ENCODE measurements around the gene GARNL3. TPM values are rescaled to one million over a fixed set of nuclear protein-coding genes. Genes with fewer than 3 reads are reported as not detected.
A peak's percentile ranks its signal among the peaks of the same experiment; 100 is the strongest.

GARNL3 gene
- total and polyA plus RNA-seq, 9 donors: 14.2 to 23.0 (median 18.3) TPM

- Histone ChIP-seq H3K4me3 (ENCODE audit: low read length) (no peak overlapping the region), H3K36me3 (ENCODE audit: control insufficient read depth, insufficient read depth, low read length) (no peaks in the 10 kb centered on the region), H3K27ac (ENCODE audit: low read length) (no peak overlapping the region), H3K27me3 (ENCODE audit: control insufficient read depth, insufficient read depth, low read length) (peaks cover 12% of the 10 kb centered on the region), H3K4me1 (ENCODE audit: control insufficient read depth, insufficient read depth, low read length) (peaks cover 29% of the 10 kb centered on the region), H3K9me3 (replicated peaks; ENCODE audit: control insufficient read depth, low read depth, low read length) (no peaks in the 10 kb centered on the region)
- WGBS (ENCODE audit: insufficient coverage): 45% methylated on average over 2 of the region's 4 CpGs
- no peak for DNase-seq
These were observed 41.3 kb upstream of the GARNL3 start for GRCh38 chr9:127223266-127223665.

GRCh38 chr9:127223810-127224177, 40.8 kb upstream of the GARNL3 start:
- no peak overlapping the region for H3K27ac ChIP-seq (ENCODE audit: low read length)
- H3K4me3 ChIP-seq (ENCODE audit: low read length): no peak overlapping the region
- no peaks in the 10 kb centered on the region for H3K36me3 ChIP-seq (ENCODE audit: control insufficient read depth, insufficient read depth, low read length)
- WGBS (ENCODE audit: insufficient coverage): 10% methylated on average over 4 of the region's 8 CpGs
- peaks cover 29% of the 10 kb centered on the region for H3K4me1 ChIP-seq (ENCODE audit: control insufficient read depth, insufficient read depth, low read length)
- DNase-seq: no peak
- H3K27me3 ChIP-seq (ENCODE audit: control insufficient read depth, insufficient read depth, low read length): peaks cover 12% of the 10 kb centered on the region
- no peaks in the 10 kb centered on the region for H3K9me3 ChIP-seq (replicated peaks; ENCODE audit: control insufficient read depth, low read depth, low read length)

DNA sequence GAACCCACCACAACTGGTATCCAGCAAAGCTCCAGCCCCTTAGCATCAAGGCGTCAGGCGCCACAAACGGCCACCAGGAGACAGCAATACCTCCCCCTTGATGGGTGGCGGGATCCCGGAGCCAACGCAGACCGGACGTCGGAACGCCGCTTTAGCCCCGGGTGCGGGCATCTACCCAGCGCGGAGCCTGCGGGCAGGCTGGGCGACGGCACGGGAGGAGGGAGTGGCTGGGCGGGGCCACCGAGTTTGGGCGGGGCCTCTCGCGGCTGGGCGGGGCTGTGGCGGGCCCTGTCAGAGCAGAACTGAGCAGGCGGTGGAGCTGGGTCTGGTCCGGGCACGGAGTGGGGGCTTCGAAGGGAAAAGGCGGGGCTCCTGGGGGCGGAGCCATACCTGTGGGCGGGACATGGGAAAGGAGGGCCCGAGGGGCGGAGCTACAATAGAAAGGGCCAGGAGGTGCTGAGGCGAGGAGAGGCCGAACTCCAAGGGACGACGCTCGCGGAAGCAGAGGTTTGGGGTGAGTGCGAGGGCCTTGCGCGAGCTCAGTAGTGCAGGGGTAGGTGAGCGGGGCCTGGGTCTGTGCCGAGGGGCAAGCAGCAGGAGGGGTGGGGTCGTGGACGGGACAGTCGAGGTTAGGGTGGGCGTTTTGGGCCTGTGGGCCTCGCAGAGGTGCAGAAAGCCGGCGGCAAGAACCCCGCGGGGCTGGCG, 40.2 kb upstream of the GARNL3 start:
- Histone ChIP-seq H3K36me3 (ENCODE audit: control insufficient read depth, insufficient read depth, low read length) (no peaks in the 10 kb centered on the region), H3K27ac (ENCODE audit: low read length) (peak overlapping the region; percentile 89), H3K4me3 (ENCODE audit: low read length) (peak overlapping the region; percentile 65), H3K27me3 (ENCODE audit: control insufficient read depth, insufficient read depth, low read length) (peaks cover 12% of the 10 kb centered on the region), H3K4me1 (ENCODE audit: control insufficient read depth, insufficient read depth, low read length) (peaks cover 27% of the 10 kb centered on the region), H3K9me3 (replicated peaks; ENCODE audit: control insufficient read depth, low read depth, low read length) (no peaks in the 10 kb centered on the region)
- WGBS (ENCODE audit: insufficient coverage): 1% methylated on average over 52 of the region's 56 CpGs
- DNase-seq: peak; percentile 92

DNA sequence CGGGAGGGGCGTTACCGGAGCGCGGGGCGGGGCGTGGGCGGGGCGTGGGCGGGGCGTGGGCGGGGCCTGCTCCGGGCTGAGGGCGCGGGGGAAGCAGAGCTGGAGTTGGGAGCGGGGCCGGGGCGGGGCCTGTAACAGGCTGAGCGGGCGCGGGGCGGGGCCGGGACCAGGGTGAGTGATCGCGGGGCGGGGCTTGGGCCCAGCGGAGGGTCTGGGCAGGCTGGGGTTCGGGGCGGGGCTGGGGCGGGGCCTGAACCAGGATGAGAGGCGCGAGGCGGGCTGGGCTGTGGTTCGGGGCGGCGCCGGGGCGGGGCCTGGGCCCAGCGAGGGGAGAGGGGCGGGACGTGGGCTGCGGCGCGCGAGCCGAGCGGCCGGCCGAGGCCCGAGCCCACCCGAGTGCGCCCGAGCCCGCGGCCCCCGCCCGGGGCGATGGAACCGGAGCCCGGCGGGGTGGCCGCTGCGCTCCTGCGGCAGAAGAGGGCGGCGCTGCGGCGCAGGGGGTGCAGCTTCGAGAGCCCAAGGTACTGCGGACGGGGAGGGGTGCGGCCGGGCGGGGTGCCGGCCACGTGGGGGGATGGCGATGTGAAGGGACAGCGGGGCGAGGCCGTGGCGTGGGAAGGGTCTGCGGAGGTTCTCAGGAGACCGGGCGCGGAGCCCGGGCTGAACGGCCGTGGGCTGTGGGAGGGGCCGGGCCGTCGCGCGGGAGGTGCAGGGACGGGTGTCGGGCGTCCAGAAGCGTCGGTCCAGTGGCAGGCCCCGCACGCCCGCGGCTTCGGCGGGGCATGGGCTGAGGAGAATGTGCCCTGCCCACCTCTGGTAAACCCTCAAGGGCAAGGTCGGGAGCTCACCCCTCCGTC, 39.5 kb upstream of the GARNL3 start:
- peak overlapping the region; percentile 65 for H3K4me3 ChIP-seq (ENCODE audit: low read length)
- WGBS (ENCODE audit: insufficient coverage): 1% methylated on average over 105 of the region's 106 CpGs
- DNase-seq: peak; percentile 98
- no peaks in the 10 kb centered on the region for H3K9me3 ChIP-seq (replicated peaks; ENCODE audit: control insufficient read depth, low read depth, low read length)
- H3K4me1 ChIP-seq (ENCODE audit: control insufficient read depth, insufficient read depth, low read length): peaks cover 22% of the 10 kb centered on the region
- H3K27ac ChIP-seq (ENCODE audit: low read length): peak overlapping the region; percentile 89
- no peaks in the 10 kb centered on the region for H3K36me3 ChIP-seq (ENCODE audit: control insufficient read depth, insufficient read depth, low read length)
- peaks cover 12% of the 10 kb centered on the region for H3K27me3 ChIP-seq (ENCODE audit: control insufficient read depth, insufficient read depth, low read length)

DNA sequence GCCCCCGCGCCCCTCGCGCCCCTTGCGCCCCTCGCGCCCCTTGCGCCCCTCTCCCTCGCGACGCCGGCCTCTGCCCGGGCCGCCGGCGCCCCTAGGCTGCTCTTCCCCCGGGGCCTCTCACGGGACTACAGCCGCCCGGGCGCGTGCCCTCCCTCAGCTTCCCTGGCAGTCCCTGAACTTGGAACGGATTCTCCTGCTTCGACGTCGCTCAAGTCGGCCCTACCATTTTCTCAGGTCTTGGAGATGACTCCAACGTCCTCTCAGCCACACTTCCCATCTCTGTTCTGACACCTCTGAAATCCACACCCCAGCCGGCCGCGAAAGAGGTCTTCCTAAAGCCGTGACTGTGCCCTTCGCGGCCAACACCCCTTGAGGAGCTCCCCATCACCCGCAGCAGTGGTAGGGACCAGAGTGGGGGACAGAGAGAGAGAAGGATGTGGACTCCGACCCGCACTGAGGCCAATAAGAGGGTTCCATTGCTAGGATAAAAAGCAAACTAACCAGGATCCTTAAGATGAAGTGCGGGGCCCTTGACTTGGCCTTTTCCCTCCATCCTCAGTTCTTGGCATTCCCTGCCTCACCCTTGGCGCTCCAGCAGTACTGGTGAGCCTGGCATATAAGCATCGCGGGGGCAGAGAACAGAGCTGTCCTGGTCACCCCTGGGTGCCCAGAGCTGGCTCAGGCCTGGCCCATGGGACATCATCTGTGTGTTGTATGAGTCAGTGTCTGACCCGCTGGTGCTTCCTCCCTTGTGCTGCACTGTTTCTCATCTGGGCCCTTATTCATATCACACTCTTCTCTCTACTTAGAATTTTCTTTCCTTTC, 38.6 kb upstream of the GARNL3 start:
- 6% methylated on average over 29 of the region's 42 CpGs for WGBS (ENCODE audit: insufficient coverage)
- Histone ChIP-seq H3K9me3 (replicated peaks; ENCODE audit: control insufficient read depth, low read depth, low read length) (no peaks in the 10 kb centered on the region), H3K27ac (ENCODE audit: low read length) (no peak overlapping the region), H3K4me3 (ENCODE audit: low read length) (peak overlapping the region; percentile 57), H3K4me1 (ENCODE audit: control insufficient read depth, insufficient read depth, low read length) (peaks cover 22% of the 10 kb centered on the region), H3K36me3 (ENCODE audit: control insufficient read depth, insufficient read depth, low read length) (no peaks in the 10 kb centered on the region), H3K27me3 (ENCODE audit: control insufficient read depth, insufficient read depth, low read length) (peaks cover 11% of the 10 kb centered on the region)
- peak; percentile 48 for DNase-seq

DNA sequence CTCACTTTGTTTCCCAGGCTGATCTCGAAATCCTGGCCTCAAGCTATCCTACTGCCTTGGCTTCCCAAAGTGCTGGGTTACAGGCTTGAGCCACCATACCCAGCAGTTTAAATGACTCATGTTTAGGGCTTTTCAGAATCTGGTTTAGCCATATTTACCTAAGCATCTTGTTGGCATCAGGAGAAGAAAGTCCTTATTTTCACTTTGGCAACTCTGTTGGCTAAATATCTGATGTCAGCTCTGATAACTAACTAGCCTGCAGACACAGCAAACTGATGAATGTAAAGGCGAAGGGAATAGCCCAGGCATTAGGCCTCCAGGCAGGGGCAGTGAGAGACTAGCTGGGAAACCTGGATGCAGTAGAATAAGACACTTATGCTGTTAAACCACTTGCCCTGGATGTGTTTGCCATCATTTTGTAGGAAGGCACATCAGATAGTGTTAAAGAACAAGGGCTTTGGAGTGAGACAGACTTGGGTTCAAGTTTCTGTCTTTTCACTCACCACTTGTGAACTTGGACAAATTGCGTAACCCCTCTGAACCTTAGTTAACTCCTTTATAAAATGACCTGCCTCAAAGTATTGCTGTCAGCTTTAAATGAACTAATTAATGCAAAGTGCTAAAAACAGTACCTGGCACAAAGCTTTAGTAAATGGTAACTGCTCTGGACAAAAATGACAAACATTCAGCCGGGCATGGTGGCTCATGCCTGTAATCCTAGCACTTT, 34.7 kb upstream of the GARNL3 start:
- Histone ChIP-seq H3K4me1 (ENCODE audit: control insufficient read depth, insufficient read depth, low read length) (peaks cover 11% of the 10 kb centered on the region), H3K27me3 (ENCODE audit: control insufficient read depth, insufficient read depth, low read length) (peaks cover 2% of the 10 kb centered on the region), H3K36me3 (ENCODE audit: control insufficient read depth, insufficient read depth, low read length) (no peaks in the 10 kb centered on the region), H3K9me3 (replicated peaks; ENCODE audit: control insufficient read depth, low read depth, low read length) (no peaks in the 10 kb centered on the region), H3K4me3 (ENCODE audit: low read length) (no peak overlapping the region), H3K27ac (ENCODE audit: low read length) (no peak overlapping the region)
- 97% methylated on average over 3 of the region's 4 CpGs for WGBS (ENCODE audit: insufficient coverage)
- DNase-seq: no peak

- Histone ChIP-seq H3K4me1 (ENCODE audit: control insufficient read depth, insufficient read depth, low read length) (peaks cover 2% of the 10 kb centered on the region), H3K4me3 (ENCODE audit: low read length) (no peak overlapping the region), H3K9me3 (replicated peaks; ENCODE audit: control insufficient read depth, low read depth, low read length) (no peaks in the 10 kb centered on the region), H3K27ac (ENCODE audit: low read length) (no peak overlapping the region), H3K27me3 (ENCODE audit: control insufficient read depth, insufficient read depth, low read length) (no peaks in the 10 kb centered on the region), H3K36me3 (ENCODE audit: control insufficient read depth, insufficient read depth, low read length) (no peaks in the 10 kb centered on the region)
- DNase-seq: no peak
- WGBS (ENCODE audit: insufficient coverage): no CpG with 5 or more reads among the region's 3 CpGs
These were observed 32.9 kb upstream of the GARNL3 start for GRCh38 chr9:127231666-127232065.

DNA sequence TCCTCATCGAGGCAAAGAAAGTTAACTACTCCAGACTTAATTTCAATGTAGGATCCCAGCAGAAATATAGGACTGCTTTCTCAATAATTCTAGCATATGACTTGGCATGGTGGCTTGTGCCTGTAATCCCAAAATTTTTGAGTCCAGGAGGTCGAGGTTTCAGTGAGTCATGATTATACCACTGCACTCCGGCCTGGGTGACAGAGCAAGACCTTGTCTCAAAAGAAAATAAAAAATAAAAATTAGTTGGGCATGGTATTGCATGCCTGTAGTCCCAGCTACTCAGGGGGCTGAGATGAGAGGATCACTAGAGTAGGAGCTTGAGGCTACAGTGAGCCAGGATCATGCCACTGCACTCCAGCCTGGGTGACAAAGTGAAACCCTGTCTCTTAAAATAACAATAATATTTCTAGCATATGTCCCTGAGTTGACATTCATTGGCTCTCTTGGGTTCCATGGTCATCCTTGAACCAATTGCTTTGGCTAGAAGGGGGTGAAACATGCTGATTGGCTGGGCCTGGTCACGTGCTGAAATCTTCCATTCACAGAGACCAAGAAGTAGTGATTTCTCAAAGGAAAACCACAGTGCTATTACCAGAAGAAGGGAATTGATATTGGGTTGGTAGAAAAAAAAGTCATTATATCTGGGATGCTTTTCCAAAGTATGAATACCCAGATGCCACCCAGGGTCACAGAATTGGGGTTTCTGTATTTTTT, 31.6 kb upstream of the GARNL3 start:
- Histone ChIP-seq H3K27ac (ENCODE audit: low read length) (peak overlapping the region; percentile 53), H3K4me1 (ENCODE audit: control insufficient read depth, insufficient read depth, low read length) (no peaks in the 10 kb centered on the region), H3K9me3 (replicated peaks; ENCODE audit: control insufficient read depth, low read depth, low read length) (no peaks in the 10 kb centered on the region), H3K4me3 (ENCODE audit: low read length) (no peak overlapping the region), H3K27me3 (ENCODE audit: control insufficient read depth, insufficient read depth, low read length) (no peaks in the 10 kb centered on the region), H3K36me3 (ENCODE audit: control insufficient read depth, insufficient read depth, low read length) (peaks cover 5% of the 10 kb centered on the region)
- 78% methylated on average over 3 of the region's 4 CpGs for WGBS (ENCODE audit: insufficient coverage)
- DNase-seq: no peak

- Histone ChIP-seq H3K27me3 (ENCODE audit: control insufficient read depth, insufficient read depth, low read length) (no peaks in the 10 kb centered on the region), H3K27ac (ENCODE audit: low read length) (peak overlapping the region; percentile 53), H3K4me1 (ENCODE audit: control insufficient read depth, insufficient read depth, low read length) (no peaks in the 10 kb centered on the region), H3K36me3 (ENCODE audit: control insufficient read depth, insufficient read depth, low read length) (peaks cover 7% of the 10 kb centered on the region), H3K9me3 (replicated peaks; ENCODE audit: control insufficient read depth, low read depth, low read length) (no peaks in the 10 kb centered on the region), H3K4me3 (ENCODE audit: low read length) (no peak overlapping the region)
- 40% methylated on average over 1 of the region's 4 CpGs for WGBS (ENCODE audit: insufficient coverage)
- peak; percentile 86 for DNase-seq
These were observed 31.0 kb upstream of the GARNL3 start for GRCh38 chr9:127233550-127233949.
